NCI-H1092 treated with DMSO at 0.1 percent for 48 hours (cell line): Measurements from ENCODE around the gene SPARCL1.
"Not testable (repeated sequence)": the region's sequence is repeated elsewhere in the genome, so short reads cannot be mapped to it uniquely, and the experiment has no call there.

ENCODE experiments used
- DNase-seq: peaks from one replicate; lab custom pipeline; 2025; lab: John Stamatoyannopoulos, UW

SPARCL1 gene

GRCh38 chr4:87499403-87500091, 29.6 kb downstream of the SPARCL1 start:
- no peak for DNase-seq

- DNase-seq, result no peak
Observed at GRCh38 chr4:87498446-87498900, 30.7 kb downstream of the SPARCL1 start.

- no peak for DNase-seq
Observed at GRCh38 chr4:87497578-87497977, 31.6 kb downstream of the SPARCL1 start.

- DNase-seq, result no peak
Observed at GRCh38 chr4:87497159-87497558, 32.0 kb downstream of the SPARCL1 start.

- DNase-seq, result no peak
Observed at GRCh38 chr4:87493115-87493514, 36.1 kb downstream of the SPARCL1 start.

GRCh38 chr4:87491851-87492250, 37.3 kb downstream of the SPARCL1 start:
- DNase-seq, result not testable (repeated sequence)

GRCh38 chr4:87491436-87491835, 37.7 kb downstream of the SPARCL1 start:
- DNase-seq, result no peak

GRCh38 chr4:87490664-87491369, 38.4 kb downstream of the SPARCL1 start:
- no peak for DNase-seq

- no peak for DNase-seq
Observed at GRCh38 chr4:87489678-87490077, 39.5 kb downstream of the SPARCL1 start.

GRCh38 chr4:87488666-87489065, 40.5 kb downstream of the SPARCL1 start:
- not testable (repeated sequence) for DNase-seq

- DNase-seq, result not testable (repeated sequence)
Observed at GRCh38 chr4:87483247-87483646, 45.9 kb downstream of the SPARCL1 start.

- DNase-seq, result no peak
Observed at GRCh38 chr4:87481377-87481776, 47.8 kb downstream of the SPARCL1 start.

GRCh38 chr4:87478732-87479250, 50.4 kb downstream of the SPARCL1 start:
- no peak for DNase-seq

GRCh38 chr4:87476934-87477333, 52.2 kb downstream of the SPARCL1 start:
- DNase-seq, result no peak

GRCh38 chr4:87469390-87469789, 59.8 kb downstream of the SPARCL1 start:
- DNase-seq, result no peak

- DNase-seq, result peak; percentile 39
Observed at GRCh38 chr4:87465739-87466366, 63.3 kb downstream of the SPARCL1 start.

- DNase-seq, result no peak
Observed at GRCh38 chr4:87462102-87462501, 67.1 kb downstream of the SPARCL1 start.

- DNase-seq, result no peak
Observed at GRCh38 chr4:87461281-87461700, 67.9 kb downstream of the SPARCL1 start.

- DNase-seq, result no peak
Observed at GRCh38 chr4:87458913-87459312, 70.3 kb downstream of the SPARCL1 start.

- no peak for DNase-seq
Observed at GRCh38 chr4:87451537-87451936, 77.6 kb downstream of the SPARCL1 start.

- not testable (repeated sequence) for DNase-seq
Observed at GRCh38 chr4:87446375-87446774, 82.8 kb downstream of the SPARCL1 start.

- no peak for DNase-seq
Observed at GRCh38 chr4:87445964-87446363, 83.2 kb downstream of the SPARCL1 start.

GRCh38 chr4:87444741-87445140, 84.4 kb downstream of the SPARCL1 start:
- no peak for DNase-seq
